Activated CD4-positive, CD25-positive, alpha-beta regulatory T cell treated with anti-CD3 and anti-CD28 coated beads, Interleukin-2, amount 50 U/mL, for 72 hours (primary cell): ENCODE results near the gene ABCA13.

Experiments
- DNase-seq: peaks from one replicate; pipeline ENCODE4 v3.0.0; 2021

Gene ABCA13

DNA sequence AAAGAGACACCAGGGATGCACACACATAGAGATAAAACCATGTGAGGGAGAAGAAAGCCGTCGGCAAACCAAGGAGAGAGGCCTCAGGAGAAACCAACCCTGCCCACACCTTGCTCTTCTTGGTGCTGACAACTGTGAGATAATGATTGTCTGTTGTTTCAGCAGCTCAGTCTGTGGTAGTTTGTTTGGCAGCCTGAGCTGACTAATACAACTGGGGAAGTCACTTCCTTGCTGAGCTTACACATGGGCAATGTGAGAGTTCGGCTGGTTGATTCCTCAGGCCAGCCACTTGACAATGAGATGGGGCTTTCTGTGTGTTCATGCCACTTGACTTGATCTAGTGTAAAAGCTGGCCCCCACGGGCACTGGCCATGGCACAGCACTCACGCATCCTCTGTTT, 271.8 kb downstream of the ABCA13 start:
- DNase-seq: no peak

GRCh38 chr7:48446721-48447120, 275.5 kb downstream of the ABCA13 start:
- DNase-seq: no peak

- no peak for DNase-seq
These were observed 281.0 kb downstream of the ABCA13 start for GRCh38 chr7:48452218-48452617.

- DNase-seq: no peak
These were observed 283.5 kb downstream of the ABCA13 start for GRCh38 chr7:48454750-48455192.

GRCh38 chr7:48455363-48455762, 284.1 kb downstream of the ABCA13 start:
- no peak for DNase-seq

DNA sequence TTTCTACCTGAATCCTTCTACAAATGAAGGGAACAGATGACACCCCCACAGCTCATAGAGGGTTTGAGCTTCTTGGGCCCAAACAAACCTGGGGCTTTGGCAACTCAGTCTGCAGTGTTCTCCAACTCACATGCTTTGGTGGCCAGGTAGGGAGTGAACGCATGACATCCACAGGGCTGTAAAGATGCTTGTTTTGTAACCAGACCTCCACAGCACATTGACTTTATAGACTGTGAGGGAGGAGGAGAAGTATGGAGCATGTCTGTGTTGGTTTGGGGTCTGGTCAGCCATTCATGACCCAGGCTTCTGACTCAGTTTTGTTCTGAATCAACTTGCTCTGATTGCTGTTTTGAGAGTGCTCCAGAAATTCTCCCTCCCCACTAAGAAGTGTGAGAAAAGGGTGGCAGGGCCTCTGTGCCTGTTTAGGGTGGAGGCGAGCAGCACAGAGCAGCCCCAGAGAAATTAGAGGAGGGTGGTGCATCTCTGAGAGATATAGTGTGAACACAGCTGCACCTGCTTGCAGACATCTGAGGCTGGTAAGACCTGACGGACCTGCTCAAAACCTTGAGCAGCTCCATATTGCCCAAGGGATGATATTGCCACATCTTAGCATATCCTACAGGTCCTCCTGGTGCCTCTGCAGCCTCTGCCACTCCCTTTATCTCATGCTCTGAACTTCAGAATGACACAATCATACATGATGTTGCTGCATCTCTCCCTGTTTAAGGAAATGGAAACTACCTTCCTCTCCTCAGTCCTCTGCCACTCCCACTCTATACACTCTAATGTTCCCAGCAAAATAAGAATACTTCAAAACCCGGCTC, 287.7 kb downstream of the ABCA13 start:
- DNase-seq: no peak

GRCh38 chr7:48466713-48467112, 295.5 kb downstream of the ABCA13 start:
- DNase-seq: no peak

GRCh38 chr7:48471196-48471595, 299.9 kb downstream of the ABCA13 start:
- DNase-seq: no peak

- no peak for DNase-seq
These were observed 301.4 kb downstream of the ABCA13 start for GRCh38 chr7:48472640-48473039.

DNA sequence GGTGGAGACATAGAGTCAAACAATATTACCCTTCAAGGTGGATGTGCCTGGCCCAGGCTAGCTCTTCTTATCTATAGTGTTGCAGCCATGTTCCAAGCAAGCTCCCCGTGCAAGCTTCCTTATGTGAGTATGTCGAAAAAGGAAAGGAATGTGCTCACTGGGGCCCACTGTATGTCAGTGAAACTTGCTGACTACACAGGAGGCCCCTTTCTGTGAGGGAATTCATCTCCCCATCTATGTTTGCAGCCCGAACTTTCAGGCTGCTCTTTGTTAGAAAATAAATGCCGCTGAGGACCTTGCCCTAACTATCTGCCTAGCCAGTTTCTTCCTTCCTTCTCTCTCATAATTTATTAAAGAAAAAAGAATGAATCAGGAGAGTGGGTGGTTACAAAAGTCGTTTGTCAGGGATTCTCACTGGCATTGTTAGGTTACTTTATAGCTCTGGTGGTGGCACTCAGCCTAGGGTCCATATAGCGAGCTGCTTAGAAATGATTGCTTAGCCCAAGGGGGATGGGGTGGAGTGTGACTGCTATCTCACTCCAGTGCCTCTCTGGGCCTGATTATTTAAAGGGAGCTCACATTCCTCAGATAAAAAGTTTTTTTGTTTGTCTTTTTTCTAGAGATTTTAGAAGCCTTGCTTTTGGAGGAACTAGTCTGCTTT, 302.1 kb downstream of the ABCA13 start:
- no peak for DNase-seq

DNA sequence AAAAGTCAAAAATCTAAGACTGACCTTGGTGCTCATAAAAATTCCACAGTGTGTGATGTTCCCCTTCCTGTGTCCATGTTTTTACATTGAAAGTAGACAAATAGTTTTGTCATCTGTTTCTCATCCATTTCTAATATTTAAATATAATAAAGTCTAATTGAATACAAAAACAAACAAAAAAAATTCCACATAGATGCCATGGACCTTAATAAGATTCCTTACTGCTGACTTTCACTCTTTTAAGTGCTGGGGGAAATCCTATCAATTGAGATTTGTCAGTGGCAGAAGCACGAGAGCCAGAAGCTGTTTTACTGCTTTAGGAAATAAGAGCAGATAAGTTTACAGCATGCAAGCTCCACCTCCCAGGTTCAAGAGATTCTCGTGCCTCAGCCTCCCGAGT, 310.0 kb downstream of the ABCA13 start:
- DNase-seq: no peak

DNA sequence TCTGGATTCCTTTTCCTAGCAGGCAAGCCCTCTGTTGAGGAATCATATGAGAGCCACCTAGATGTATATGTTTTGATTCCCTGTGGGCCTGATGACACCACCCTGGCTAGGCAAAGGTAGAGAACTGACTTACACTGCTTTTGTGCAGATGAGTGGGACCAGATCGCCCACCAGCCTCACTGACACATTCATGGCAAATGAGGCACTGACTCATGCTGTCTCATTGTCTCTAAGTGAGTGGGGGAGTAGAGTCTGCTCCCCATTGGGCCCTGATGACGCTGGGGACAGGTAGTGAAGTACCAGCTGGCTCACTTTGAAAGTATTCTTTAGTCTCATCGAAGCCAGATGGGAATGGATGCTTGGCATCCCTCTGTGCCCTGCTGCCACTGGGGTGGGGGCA, 326.3 kb downstream of the ABCA13 start:
- no peak for DNase-seq

DNA sequence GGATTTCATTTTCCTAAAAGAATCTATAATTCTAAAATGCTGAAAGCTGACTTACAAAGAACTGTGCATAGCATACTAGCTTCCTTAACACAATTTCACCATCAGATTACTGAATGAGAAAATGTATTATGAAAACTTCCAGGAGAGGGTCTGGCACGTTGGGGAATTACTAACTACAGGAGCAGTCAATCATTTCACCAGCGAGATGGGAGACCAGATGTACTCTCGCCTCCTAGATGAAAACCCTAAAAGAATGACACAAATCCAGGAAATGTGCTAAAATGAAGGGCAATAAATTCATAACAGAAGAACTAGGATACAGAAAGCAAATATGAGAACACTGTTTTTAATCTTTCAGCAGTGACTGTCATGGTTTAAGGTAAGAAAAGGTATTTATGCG, 330.8 kb downstream of the ABCA13 start:
- no peak for DNase-seq

- no peak for DNase-seq
These were observed 333.8 kb downstream of the ABCA13 start for GRCh38 chr7:48505051-48505450.

DNA sequence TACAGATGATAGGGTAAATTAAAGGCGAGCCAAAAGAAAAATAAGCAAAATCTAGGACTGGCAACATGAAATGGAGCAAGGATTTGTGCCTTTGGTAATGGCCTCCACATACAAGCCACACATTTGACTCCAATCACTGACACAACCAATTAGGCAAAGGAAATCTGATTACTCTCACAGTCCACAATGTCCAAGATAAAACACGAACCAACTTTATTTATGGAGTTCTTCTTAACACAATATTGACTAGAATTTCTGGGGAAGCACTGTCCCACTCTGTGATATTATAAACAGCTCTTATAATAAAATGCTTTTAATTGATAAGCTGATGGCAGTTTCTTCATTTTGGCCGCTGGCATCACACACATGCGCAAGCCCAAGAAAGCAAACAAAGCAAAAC, 334.2 kb downstream of the ABCA13 start:
- DNase-seq: no peak

DNA sequence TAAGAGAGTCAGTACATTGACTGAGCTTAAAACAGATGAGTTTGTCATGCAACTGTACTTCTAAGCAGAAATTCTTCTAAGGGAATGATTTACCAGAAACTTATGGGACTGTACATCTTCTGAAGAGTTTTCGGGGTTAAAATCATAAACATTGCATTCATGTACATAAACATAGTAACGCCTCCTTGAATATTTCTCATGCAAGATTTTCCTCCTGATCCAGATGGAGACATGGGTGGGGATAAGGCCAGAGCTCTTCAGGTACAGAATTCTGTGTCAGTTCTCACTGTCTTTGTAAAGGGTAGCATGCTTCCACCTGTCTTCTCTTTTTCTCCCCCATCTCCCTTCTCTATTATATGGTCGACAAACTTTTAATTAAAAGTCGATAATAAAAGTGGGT, 335.3 kb downstream of the ABCA13 start:
- no peak for DNase-seq

DNA sequence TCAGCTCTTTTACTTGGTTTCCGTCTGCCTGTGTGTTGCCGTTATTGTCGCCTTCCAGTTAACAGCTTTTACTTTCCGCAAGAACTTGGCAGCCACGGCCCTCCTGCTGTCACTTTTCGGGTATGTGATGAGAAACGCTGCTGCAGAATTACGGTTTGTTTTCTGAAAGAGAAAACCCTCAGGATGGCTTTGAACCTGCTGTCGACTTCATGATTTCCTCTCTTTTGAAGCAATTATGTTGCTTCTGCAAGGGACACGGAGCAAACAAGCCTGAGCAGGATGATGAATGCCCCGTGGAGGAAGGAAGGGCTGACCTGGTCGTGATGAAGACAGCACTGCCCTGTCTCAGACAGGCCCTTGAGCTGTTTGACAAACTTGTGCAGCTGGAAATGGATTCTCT, 339.8 kb downstream of the ABCA13 start:
- DNase-seq: no peak

GRCh38 chr7:48512892-48513291, 341.6 kb downstream of the ABCA13 start:
- no peak for DNase-seq

GRCh38 chr7:48515171-48515570, 343.9 kb downstream of the ABCA13 start:
- no peak for DNase-seq

DNA sequence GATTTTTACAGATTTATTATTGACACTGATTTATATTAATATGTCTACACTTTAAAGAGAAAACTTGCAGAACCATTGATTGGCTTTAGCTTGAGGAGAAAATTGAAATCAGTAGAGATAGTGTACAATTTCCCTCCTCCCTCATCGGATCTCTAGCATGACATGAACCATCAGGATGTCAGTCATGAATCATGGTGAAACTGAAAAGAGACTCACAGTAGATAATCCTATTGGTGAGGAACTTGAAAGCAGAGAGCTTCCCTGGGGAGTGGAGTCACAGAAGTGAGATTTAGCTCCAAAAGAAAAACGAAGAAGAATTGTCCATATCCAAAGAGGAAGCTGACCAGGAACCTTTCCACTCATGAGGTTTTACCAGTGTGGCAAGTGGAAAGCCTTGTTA, 346.8 kb downstream of the ABCA13 start:
- DNase-seq: no peak

- no peak for DNase-seq
These were observed 351.4 kb downstream of the ABCA13 start for GRCh38 chr7:48522692-48523091.

DNA sequence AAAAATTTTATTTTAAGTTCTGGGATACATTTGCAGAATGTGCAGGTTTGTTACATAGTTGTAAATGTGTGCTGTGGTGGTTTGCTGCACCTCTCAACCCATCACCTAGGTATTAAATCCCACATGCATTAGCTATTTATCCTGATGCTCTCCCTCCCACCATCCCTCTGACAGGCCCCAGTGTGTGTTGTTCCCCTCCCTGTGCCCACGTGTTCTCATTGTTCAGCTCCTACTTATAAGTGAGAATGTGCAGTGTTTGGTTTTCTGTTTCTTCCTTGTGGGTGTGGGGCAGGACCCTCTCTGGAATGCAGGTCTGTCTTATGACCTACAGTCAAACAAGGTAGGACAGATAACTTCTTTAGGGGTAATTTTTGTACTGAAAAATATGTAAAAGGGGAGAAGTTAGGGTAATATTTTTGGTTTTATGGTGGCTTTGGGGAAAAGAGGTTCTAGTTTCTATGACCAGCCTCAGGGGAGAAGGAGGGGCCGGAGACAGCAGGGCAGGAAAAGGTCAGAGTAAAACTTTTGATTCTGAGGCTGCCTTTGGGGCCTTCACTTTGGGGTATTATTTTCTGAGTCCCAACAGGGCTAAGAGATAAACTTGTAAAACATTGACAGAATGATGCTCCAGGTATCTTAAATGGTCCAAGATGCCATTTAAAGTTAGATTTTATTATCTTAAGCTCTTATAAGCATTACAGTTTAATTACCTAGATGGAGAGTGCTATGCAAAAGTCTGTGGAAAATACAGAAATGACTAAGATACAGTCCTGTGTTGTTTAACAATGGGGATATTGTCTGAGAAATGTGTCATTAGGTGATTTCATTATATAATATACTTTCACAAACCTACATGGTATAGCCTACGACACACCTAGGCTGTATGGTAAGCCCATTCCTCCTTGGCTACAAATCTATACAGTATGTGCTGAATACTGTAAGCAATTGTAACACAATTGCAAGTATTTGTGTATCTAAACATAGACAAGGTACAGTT, 354.8 kb downstream of the ABCA13 start:
- DNase-seq: no peak

GRCh38 chr7:48528646-48529045, 357.4 kb downstream of the ABCA13 start:
- DNase-seq: no peak
